Measurements from ENCODE around the gene LHFPL3. TPM values are rescaled to one million over a fixed set of nuclear protein-coding genes. Genes with fewer than 3 reads are reported as not detected.

Gene LHFPL3
- total RNA-seq, 1 donor from 2014 or later: not detected

GRCh38 chr7:104809906-104810305 lies 481.5 kb downstream of the LHFPL3 start:
- Histone ChIP-seq H3K36me3 (ENCODE audit: control insufficient read depth, insufficient read depth, low read length) (no peaks in the 10 kb centered on the region), H3K4me3 (ENCODE audit: low read depth, low read length) (no peak overlapping the region), H3K27me3 (ENCODE audit: control insufficient read depth, insufficient read depth, low read length) (peaks cover 1% of the 10 kb centered on the region)
- no peak for DNase-seq (ENCODE audit: low read depth)
- TF ChIP-seq CTCF (IDR thresholded peaks at IDR 0.05; ENCODE audit: insufficient read depth, low read length, severe bottlenecking): no peak
- FAIRE-seq: no peak

- H3K4me3 ChIP-seq (ENCODE audit: low read depth, low read length): no peak overlapping the region
- no peak for TF ChIP-seq CTCF (IDR thresholded peaks at IDR 0.05; ENCODE audit: insufficient read depth, low read length, severe bottlenecking)
- no peaks in the 10 kb centered on the region for H3K36me3 ChIP-seq (ENCODE audit: control insufficient read depth, insufficient read depth, low read length)
- peaks cover 1% of the 10 kb centered on the region for H3K27me3 ChIP-seq (ENCODE audit: control insufficient read depth, insufficient read depth, low read length)
- DNase-seq (ENCODE audit: low read depth) (no peak), FAIRE-seq (no peak)
Measured at GRCh38 chr7:104814126-104814525, 485.7 kb downstream of the LHFPL3 start.

GRCh38 chr7:104814671-104815400 lies 486.4 kb downstream of the LHFPL3 start:
- Histone ChIP-seq H3K27me3 (ENCODE audit: control insufficient read depth, insufficient read depth, low read length) (peaks cover 1% of the 10 kb centered on the region), H3K36me3 (ENCODE audit: control insufficient read depth, insufficient read depth, low read length) (no peaks in the 10 kb centered on the region), H3K4me3 (ENCODE audit: low read depth, low read length) (no peak overlapping the region)
- no peak for TF ChIP-seq CTCF (IDR thresholded peaks at IDR 0.05; ENCODE audit: insufficient read depth, low read length, severe bottlenecking)
- FAIRE-seq (no peak), DNase-seq (ENCODE audit: low read depth) (no peak)

- DNase-seq (ENCODE audit: low read depth) (no peak), FAIRE-seq (no peak)
- Histone ChIP-seq H3K4me3 (ENCODE audit: low read depth, low read length) (no peak overlapping the region), H3K36me3 (ENCODE audit: control insufficient read depth, insufficient read depth, low read length) (no peaks in the 10 kb centered on the region), H3K27me3 (ENCODE audit: control insufficient read depth, insufficient read depth, low read length) (peaks cover 1% of the 10 kb centered on the region)
- TF ChIP-seq CTCF (IDR thresholded peaks at IDR 0.05; ENCODE audit: insufficient read depth, low read length, severe bottlenecking): no peak
Measured at GRCh38 chr7:104816537-104816936, 488.1 kb downstream of the LHFPL3 start.

GRCh38 chr7:104818961-104819880 lies 490.8 kb downstream of the LHFPL3 start:
- FAIRE-seq (no peak), DNase-seq (ENCODE audit: low read depth) (no peak)
- H3K36me3 ChIP-seq (ENCODE audit: control insufficient read depth, insufficient read depth, low read length): no peaks in the 10 kb centered on the region
- H3K4me3 ChIP-seq (ENCODE audit: low read depth, low read length): no peak overlapping the region
- TF ChIP-seq CTCF (IDR thresholded peaks at IDR 0.05; ENCODE audit: insufficient read depth, low read length, severe bottlenecking): no peak
- H3K27me3 ChIP-seq (ENCODE audit: control insufficient read depth, insufficient read depth, low read length): no peaks in the 10 kb centered on the region

Measured in bronchial epithelial cell (primary cell).